ENCODE data around the gene PCDH9. TPM values are rescaled to one million over a fixed set of nuclear protein-coding genes. Genes with fewer than 3 reads are reported as not detected.

The PCDH9 gene
- total and polyA plus RNA-seq, 2 experiments from 2014 or later = 0.56 to 0.76 TPM

GRCh38 chr13:67045357-67045756 lies 184.8 kb downstream of the PCDH9 start:
- Histone ChIP-seq H4K20me1 (ENCODE audit: insufficient read depth) (no peaks in the 10 kb centered on the region), H3K79me2 (ENCODE audit: insufficient read depth) (no peaks in the 10 kb centered on the region), H3K36me3 (ENCODE audit: low read depth) (no peaks in the 10 kb centered on the region), H3K4me2 (ENCODE audit: unreplicated experiment) (no peak overlapping the region), H3K4me3 (no peak overlapping the region), H3K9me2 (ENCODE audit: insufficient read depth) (no peaks in the 10 kb centered on the region), H3K4me1 (ENCODE audit: insufficient read depth) (no peaks in the 10 kb centered on the region), H3K9me3 (ENCODE audit: low read depth) (no peaks in the 10 kb centered on the region), H3K27ac (no peak overlapping the region), H3K27me3 (replicated peaks; ENCODE audit: insufficient read depth) (no peaks in the 10 kb centered on the region), H3F3A (ENCODE audit: insufficient read depth) (no peaks in the 10 kb centered on the region), H2AFZ (no peak overlapping the region), H3K9ac (no peak overlapping the region)
- TF ChIP-seq EZH2phosphoT487 (IDR thresholded peaks at IDR 0.05; ENCODE audit: insufficient read depth, low read depth) = no peak
- TF ChIP-seq EZH2 (IDR thresholded peaks at IDR 0.05; ENCODE audit: insufficient read depth, poor library complexity, severe bottlenecking) = no peak
- 0 to 2% methylated on average over 1 of the region's 1 CpG for WGBS, 2 experiments (ENCODE audit: low coverage in 1 of 2, low lambda C conversion rate in 2 of 2, missing lambda C conversion rate in 2 of 2)
- in situ Hi-C loops (cut with MboI) = no loop called here
- DNase-seq = no peak

GRCh38 chr13:67043901-67044300 lies 186.2 kb downstream of the PCDH9 start:
- TF ChIP-seq EZH2 (IDR thresholded peaks at IDR 0.05; ENCODE audit: insufficient read depth, poor library complexity, severe bottlenecking) = no peak
- TF ChIP-seq EZH2phosphoT487 (IDR thresholded peaks at IDR 0.05; ENCODE audit: insufficient read depth, low read depth) = no peak

DNA sequence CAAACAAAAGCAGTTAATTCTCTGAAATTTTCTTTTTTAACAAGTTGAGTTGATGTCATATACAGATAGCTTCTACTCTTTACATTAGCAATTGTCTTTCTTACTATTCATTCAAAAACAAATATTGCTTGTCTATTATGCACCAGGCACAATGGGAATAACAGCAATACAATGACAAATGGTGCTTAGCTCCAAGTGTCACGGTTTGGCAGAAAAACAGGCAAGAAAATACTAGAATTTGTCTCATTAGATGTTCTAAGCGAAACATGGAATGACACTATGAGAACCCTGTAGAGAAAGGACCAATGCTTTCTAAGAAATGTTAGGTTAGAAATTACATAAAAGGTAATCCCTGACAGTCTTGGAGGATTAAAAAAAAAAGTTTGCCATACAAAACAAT lies 187.6 kb downstream of the PCDH9 start:
- Histone ChIP-seq H4K20me1 (ENCODE audit: insufficient read depth) (no peaks in the 10 kb centered on the region), H3K27me3 (replicated peaks; ENCODE audit: insufficient read depth) (no peaks in the 10 kb centered on the region), H3F3A (ENCODE audit: insufficient read depth) (no peaks in the 10 kb centered on the region), H3K4me3 (no peak overlapping the region), H3K27ac (no peak overlapping the region), H3K4me1 (ENCODE audit: insufficient read depth) (no peaks in the 10 kb centered on the region), H3K36me3 (ENCODE audit: low read depth) (no peaks in the 10 kb centered on the region), H3K9me2 (ENCODE audit: insufficient read depth) (no peaks in the 10 kb centered on the region), H2AFZ (no peak overlapping the region), H3K9me3 (ENCODE audit: low read depth) (no peaks in the 10 kb centered on the region), H3K79me2 (ENCODE audit: insufficient read depth) (no peaks in the 10 kb centered on the region), H3K9ac (no peak overlapping the region), H3K4me2 (ENCODE audit: unreplicated experiment) (no peak overlapping the region)
- TF ChIP-seq EZH2phosphoT487 (IDR thresholded peaks at IDR 0.05; ENCODE audit: insufficient read depth, low read depth) (no peak), EZH2 (IDR thresholded peaks at IDR 0.05; ENCODE audit: insufficient read depth, poor library complexity, severe bottlenecking) (no peak)
- 6 to 8% methylated on average over 2 of the region's 2 CpGs for WGBS, 2 experiments (ENCODE audit: low coverage in 1 of 2, low lambda C conversion rate in 2 of 2, missing lambda C conversion rate in 2 of 2)
- in situ Hi-C loops (cut with MboI) = no loop called here
- no peak for DNase-seq

More at GRCh38 chr13:67043901-67044300, 186.2 kb downstream of the PCDH9 start:
- Histone ChIP-seq H3K79me2 (ENCODE audit: insufficient read depth) (no peaks in the 10 kb centered on the region), H3K4me1 (ENCODE audit: insufficient read depth) (no peaks in the 10 kb centered on the region), H3K27me3 (replicated peaks; ENCODE audit: insufficient read depth) (no peaks in the 10 kb centered on the region), H4K20me1 (ENCODE audit: insufficient read depth) (no peaks in the 10 kb centered on the region), H3K4me3 (no peak overlapping the region), H3K9me2 (ENCODE audit: insufficient read depth) (no peaks in the 10 kb centered on the region), H2AFZ (no peak overlapping the region), H3K36me3 (ENCODE audit: low read depth) (no peaks in the 10 kb centered on the region), H3K9me3 (ENCODE audit: low read depth) (no peaks in the 10 kb centered on the region), H3K9ac (no peak overlapping the region), H3K4me2 (ENCODE audit: unreplicated experiment) (no peak overlapping the region), H3F3A (ENCODE audit: insufficient read depth) (no peaks in the 10 kb centered on the region), H3K27ac (no peak overlapping the region)
- no peak for DNase-seq
- in situ Hi-C loops (cut with MboI) = no loop called here
- 4 to 13% methylated on average over 1 of the region's 1 CpG for WGBS, 2 experiments (ENCODE audit: low coverage in 1 of 2, low lambda C conversion rate in 2 of 2, missing lambda C conversion rate in 2 of 2)

GRCh38 chr13:67036699-67037457 lies 193.3 kb downstream of the PCDH9 start:
- Histone ChIP-seq H3K4me1 (ENCODE audit: insufficient read depth) (no peaks in the 10 kb centered on the region), H2AFZ (no peak overlapping the region), H3K4me2 (ENCODE audit: unreplicated experiment) (no peak overlapping the region)

More at GRCh38 chr13:67036699-67037457, 193.3 kb downstream of the PCDH9 start:
- 49 to 51% methylated on average over 10 of the region's 10 CpGs for WGBS, 2 experiments (ENCODE audit: low coverage in 1 of 2, low lambda C conversion rate in 2 of 2, missing lambda C conversion rate in 2 of 2)
- Histone ChIP-seq H3K36me3 (ENCODE audit: low read depth) (no peaks in the 10 kb centered on the region), H4K20me1 (ENCODE audit: insufficient read depth) (no peaks in the 10 kb centered on the region), H3K79me2 (ENCODE audit: insufficient read depth) (no peaks in the 10 kb centered on the region), H3K9me2 (ENCODE audit: insufficient read depth) (no peaks in the 10 kb centered on the region), H3K9me3 (ENCODE audit: low read depth) (no peaks in the 10 kb centered on the region), H3K4me3 (no peak overlapping the region), H3K9ac (no peak overlapping the region), H3K27me3 (replicated peaks; ENCODE audit: insufficient read depth) (no peaks in the 10 kb centered on the region), H3K27ac (no peak overlapping the region), H3F3A (ENCODE audit: insufficient read depth) (no peaks in the 10 kb centered on the region)
- no peak for DNase-seq
- in situ Hi-C loops (cut with MboI) = no loop called here
- TF ChIP-seq EZH2 (IDR thresholded peaks at IDR 0.05; ENCODE audit: insufficient read depth, poor library complexity, severe bottlenecking) (no peak), EZH2phosphoT487 (IDR thresholded peaks at IDR 0.05; ENCODE audit: insufficient read depth, low read depth) (no peak)
